H1 (cell line): ENCODE measurements around the gene KSR2. TPM values are rescaled to one million over a fixed set of nuclear protein-coding genes. Genes with fewer than 3 reads are reported as not detected.

ENCODE experiments used
- CTCF ChIA-PET: fragments of 300-600 bp; sonication (Branson Sonifier 250); formaldehyde crosslinking; loops from one replicate; lab custom pipeline; 2021; ENCODE audit not compliant: partially characterized antibody; lab: Charles Lee
- POLR2A ChIA-PET: fragments of 300-600 bp; sonication (Branson Sonifier 250); formaldehyde crosslinking; loops from one replicate; lab custom pipeline; 2021; ENCODE audit warnings: inconsistent platforms; ENCODE audit not compliant: partially characterized antibody; lab: Charles Lee
- DNase-seq, 2 experiments: peaks; one replicate each; pipeline versions ENCODE4 v3.0.0 to v3.0.0-alpha.2; 2010 to 2022; ENCODE audit warnings: low spot score in 2 of 2, low read depth in 1 of 2, mixed read lengths in 1 of 2
- FAIRE-seq: peaks from 2 replicates; lab custom pipeline; 2011; peaks lifted over from hg19 to GRCh38; lab: Jason Lieb, UNC
- H2AFZ ChIP-seq: 2 replicates; pipeline ENCODE4 v1.8.1; 2012; ENCODE audit warnings: low read length, inconsistent platforms
- H2AK5ac ChIP-seq: 2 replicates; pipeline ENCODE4 v1.6.1; 2013; ENCODE audit warnings: low read depth, low read length
- H2BK120ac ChIP-seq: replicated peaks from 2 replicates; pipeline ENCODE3; 2013; ENCODE audit warnings: low read depth, low read length, inconsistent platforms
- H2BK12ac ChIP-seq: 2 replicates; pipeline ENCODE4 v1.6.1; 2013; ENCODE audit warnings: low read depth, low read length
- H2BK15ac ChIP-seq: 2 replicates; pipeline ENCODE4 v1.6.1; 2013; ENCODE audit warnings: low read length
- H2BK20ac ChIP-seq: 2 replicates; pipeline ENCODE4 v1.6.1; 2013; ENCODE audit warnings: low read length
- H2BK5ac ChIP-seq: 2 replicates; pipeline ENCODE4 v1.6.1; 2013; ENCODE audit warnings: low read depth, low read length
- H3K14ac ChIP-seq: 2 replicates; pipeline ENCODE4 v1.6.1; 2013; ENCODE audit warnings: inconsistent platforms; ENCODE audit not compliant: insufficient read length
- H3K18ac ChIP-seq: 2 replicates; pipeline ENCODE4 v1.6.1; 2013; ENCODE audit warnings: low read length; ENCODE audit errors: extremely low read depth
- H3K23ac ChIP-seq: 2 replicates; pipeline ENCODE4 v1.6.1; 2013; ENCODE audit warnings: inconsistent platforms; ENCODE audit not compliant: insufficient read length
- H3K23me2 ChIP-seq: 2 replicates; pipeline ENCODE4 v1.6.1; 2013; ENCODE audit warnings: low read depth, low read length
- H3K27ac ChIP-seq: 2 replicates; pipeline ENCODE4 v1.6.1; 2011; ENCODE audit warnings: low read depth, low read length, inconsistent platforms
- H3K27me3 ChIP-seq, 4 experiments: replicated peaks in 1 of 4; 1 replicate in 1 of 4; 2 replicates in 3 of 4; pipeline versions ENCODE4 v1.6.1 to v1.8.1; 2011 to 2013; ENCODE audit warnings: low read length in 3 of 4, mild to moderate bottlenecking in 3 of 4, inconsistent platforms in 2 of 4, mixed read lengths in 2 of 4, moderate library complexity in 1 of 4; ENCODE audit not compliant: control insufficient read depth in 3 of 4, insufficient read depth in 3 of 4; ENCODE audit errors: extremely low read depth in 1 of 4
- H3K36me3 ChIP-seq, 4 experiments: 2 replicates each; pipeline versions ENCODE4 v1.6.1 to v1.8.1; 2011 to 2013; ENCODE audit warnings: mild to moderate bottlenecking in 4 of 4, low read length in 3 of 4, moderate library complexity in 2 of 4, control low read depth in 1 of 4, inconsistent platforms in 1 of 4; ENCODE audit not compliant: insufficient read depth in 4 of 4, control insufficient read depth in 2 of 4
- H3K4ac ChIP-seq: replicated peaks from 2 replicates; pipeline ENCODE3; 2013; ENCODE audit warnings: low read length, low read depth, mixed read lengths, inconsistent platforms; ENCODE audit not compliant: insufficient read length
- H3K4me1 ChIP-seq, 4 experiments: replicated peaks in 1 of 4; 1 replicate in 1 of 4; 2 replicates in 3 of 4; pipeline versions ENCODE4 v1.6.1 to v1.8.1; 2011 to 2013; ENCODE audit warnings: low read length in 3 of 4, inconsistent platforms in 2 of 4, mixed read lengths in 1 of 4; ENCODE audit not compliant: insufficient read depth in 4 of 4, control insufficient read depth in 3 of 4
- H3K4me2 ChIP-seq, 2 experiments: 2 replicates each; pipeline versions ENCODE4 v1.6.1 to v1.8.1; 2011 to 2013; ENCODE audit warnings: low read depth in 2 of 2, low read length in 2 of 2, control low read depth in 1 of 2, inconsistent platforms in 1 of 2, mild to moderate bottlenecking in 1 of 2; ENCODE audit not compliant: insufficient read depth in 1 of 2
- H3K4me3 ChIP-seq, 4 experiments: fragments of 200-600, 300-600 bp in 1 of 4; sonication (generic), shearing (Covaris generic), sonication (Bioruptor Twin) in 1 of 4; 2 replicates each; pipeline versions ENCODE4 v1.5.1 to v1.8.1; 2011 to 2016; ENCODE audit warnings: low read length in 4 of 4, low read depth in 3 of 4, control low read depth in 2 of 4, inconsistent platforms in 2 of 4, mild to moderate bottlenecking in 2 of 4, mixed read lengths in 1 of 4, moderate library complexity in 1 of 4; ENCODE audit not compliant: insufficient read depth in 2 of 4; ENCODE audit errors: extremely low read depth in 1 of 4
- H3K56ac ChIP-seq: replicated peaks from 2 replicates; pipeline ENCODE3; 2013; ENCODE audit warnings: low read depth, mild to moderate bottlenecking, mixed read lengths, low read length, inconsistent platforms; ENCODE audit not compliant: insufficient read length
- H3K79me1 ChIP-seq: 2 replicates; pipeline ENCODE4 v1.6.1; 2013; ENCODE audit warnings: low read depth, low read length, control low read depth
- H3K79me2 ChIP-seq, 2 experiments: 2 replicates each; pipeline versions ENCODE4 v1.6.1 to v1.8.1; 2012 to 2013; ENCODE audit warnings: low read length in 2 of 2, mild to moderate bottlenecking in 2 of 2, inconsistent platforms in 1 of 2; ENCODE audit not compliant: insufficient read depth in 2 of 2, control insufficient read depth in 1 of 2
- H3K9ac ChIP-seq, 4 experiments: replicated peaks in 1 of 4; 1 replicate in 1 of 4; 2 replicates in 3 of 4; pipeline versions ENCODE4 v1.6.1 to v1.8.1; 2011 to 2013; ENCODE audit warnings: low read depth in 3 of 4, low read length in 3 of 4, control low read depth in 2 of 4, mild to moderate bottlenecking in 2 of 4, moderate library complexity in 2 of 4, inconsistent platforms in 1 of 4; ENCODE audit errors: extremely low read depth in 1 of 4
- H3K9me3 ChIP-seq, 2 experiments: 2 replicates each; pipeline versions ENCODE4 v1.6.1 to v1.8.1; 2012 to 2013; ENCODE audit warnings: mild to moderate bottlenecking in 2 of 2, moderate library complexity in 2 of 2, control low read depth in 1 of 2, inconsistent platforms in 1 of 2, low read depth in 1 of 2, low read length in 1 of 2, mixed read lengths in 1 of 2; ENCODE audit not compliant: insufficient read depth in 2 of 2
- H4K20me1 ChIP-seq, 2 experiments: replicated peaks in 1 of 2; 2 replicates each; pipeline versions ENCODE3 to v1.8.1; 2011 to 2013; ENCODE audit warnings: inconsistent platforms in 2 of 2, low read length in 2 of 2, mild to moderate bottlenecking in 1 of 2; ENCODE audit not compliant: insufficient read depth in 2 of 2, control insufficient read depth in 1 of 2
- H4K5ac ChIP-seq: 2 replicates; pipeline ENCODE4 v1.6.1; 2013; ENCODE audit warnings: low read length, low read depth, mixed read lengths, inconsistent platforms; ENCODE audit not compliant: insufficient read length
- H4K8ac ChIP-seq: 2 replicates; pipeline ENCODE4 v1.8.0; 2013; ENCODE audit warnings: mild to moderate bottlenecking, moderate library complexity, low read length, inconsistent platforms; ENCODE audit not compliant: insufficient read depth; ENCODE audit errors: extremely low read depth
- H4K91ac ChIP-seq: replicated peaks from 2 replicates; pipeline ENCODE3; 2013; ENCODE audit warnings: low read length, mixed read lengths, inconsistent platforms; ENCODE audit not compliant: insufficient read length
- ASH2L ChIP-seq: fragments of 200-600, 300-600 bp; sonication (generic); IDR thresholded peaks from one replicate; pipeline ENCODE4 v1.7.1; 2017; ENCODE audit warnings: low read length
- EGR1 ChIP-seq: IDR thresholded peaks from 2 replicates; pipeline ENCODE4 v1.6.1; 2011; ENCODE audit warnings: low read depth, low read length, borderline replicate concordance
- HDAC2 ChIP-seq, 2 experiments: fragments of 300-600 bp in 1 of 2; sonication (generic) in 1 of 2; IDR thresholded peaks; 2 replicates each; pipeline ENCODE4 v1.6.1; 2011 to 2012; ENCODE audit warnings: low read depth in 2 of 2, low read length in 2 of 2, mild to moderate bottlenecking in 2 of 2, moderate library complexity in 2 of 2, borderline replicate concordance in 1 of 2, inconsistent platforms in 1 of 2
- RBBP5 ChIP-seq: IDR thresholded peaks from 2 replicates; pipeline ENCODE4 v1.7.1; 2012; ENCODE audit warnings: low read depth, mild to moderate bottlenecking, inconsistent platforms, low read length, moderate library complexity, borderline replicate concordance
- SAP30 ChIP-seq: fragments of 300-600 bp; sonication (generic); IDR thresholded peaks from 2 replicates; pipeline ENCODE4 v1.7.1; 2012; ENCODE audit warnings: low read length, moderate library complexity, mild to moderate bottlenecking, inconsistent platforms; ENCODE audit not compliant: insufficient read depth, insufficient replicate concordance
- SUZ12 ChIP-seq: fragments of 200-600 bp; sonication (generic); IDR thresholded peaks from 2 replicates; pipeline ENCODE4 v1.6.1; 2012; ENCODE audit warnings: mild to moderate bottlenecking, inconsistent platforms, low read length, moderate library complexity, mixed read lengths
- TAF1 ChIP-seq: IDR thresholded peaks from 2 replicates; pipeline ENCODE4 v1.6.1; 2011; ENCODE audit warnings: mild to moderate bottlenecking, low read depth, low read length
- TAF7 ChIP-seq: optimal IDR thresholded peaks from 2 replicates; pipeline ENCODE3; 2011; ENCODE audit warnings: low read depth, mild to moderate bottlenecking, inconsistent platforms, low read length, moderate library complexity, borderline replicate concordance
- TEAD4 ChIP-seq: IDR thresholded peaks from 2 replicates; pipeline ENCODE4 v1.6.1; 2012; ENCODE audit warnings: low read depth, low read length, inconsistent platforms, mixed read lengths
- WGBS, 2 experiments: shearing (Covaris generic) in 1 of 2; methylation state at CpG; one replicate each; pipeline versions ENCODE4 v1.1.6 to v1.1.7; 2013 to 2015; ENCODE audit warnings: low lambda C conversion rate in 2 of 2, mixed read lengths in 2 of 2, inconsistent platforms in 1 of 2, low coverage in 1 of 2, missing lambda C conversion rate in 1 of 2; ENCODE audit not compliant: insufficient replicate concordance in 2 of 2, insufficient coverage in 1 of 2, insufficient read length in 1 of 2; ENCODE audit errors: extremely low coverage in 1 of 2, missing lambda C conversion rate in 1 of 2; 5-methylcytosine and 5-hydroxymethylcytosine counted together
- polyA plus RNA-seq, 7 experiments: library from polyadenylated mRNA; depleted of rRNA in 3 of 7; stranded (reverse) in 5 of 7; unstranded in 2 of 7; fragments of >200 nt in 5 of 7; fragments of 200-250 nt in 2 of 7; gene quantifications; 1 replicate in 5 of 7; 2 replicates in 1 of 7; 4 replicates in 1 of 7; pipeline versions ENCODE4 v1.2.1 to v1.2.3, GENCODE V29; 2011 to 2013; ENCODE audit warnings: missing spikeins in 2 of 7, mixed read lengths in 2 of 7
- total RNA-seq: library from RNA; stranded (reverse); fragmentation: NEBNext Ultra II Directional; extraction: Animal tissue kit (Norgen Biotek cat#: 25700); gene quantifications from 2 replicates; pipeline ENCODE4 v1.2.1, GENCODE V29; 2021
- TF ChIP-seq, protein P1 (sequence below): IDR thresholded peaks from 2 replicates; pipeline ENCODE4 v1.6.1; 2012; ENCODE audit warnings: low read length, inconsistent platforms

KSR2 gene
- total and polyA plus RNA-seq, 2 of the 8 experiments (the other 6 are each of a cell fraction or from before 2014, with no cell fraction given): 0.74 to 2.2 TPM

- H3K4me2 ChIP-seq: no peak overlapping the region
- no peaks in the 10 kb centered on the region for H3K23me2 ChIP-seq
- no peaks in the 10 kb centered on the region for H3K36me3 ChIP-seq
- H3K79me1 ChIP-seq: no peaks in the 10 kb centered on the region
- no peaks in the 10 kb centered on the region for H3K79me2 ChIP-seq
- no peak overlapping the region for H3K23ac ChIP-seq
- no peak overlapping the region for H2BK15ac ChIP-seq
- H3K14ac ChIP-seq: no peak overlapping the region
- ChIA-PET POLR2A (interaction anchor here (0.7 kb wide), 1 partner anchor 17 kb away, joined by 3 read pairs; no protein-coding TSS in a partner anchor), CTCF (interaction anchor here (1.2 to 1.4 kb wide), 2 partner anchors 97 to 112 kb away, joined by 3 to 4 read pairs; no protein-coding TSS in a partner anchor)
- no peak overlapping the region for H2BK12ac ChIP-seq
- no peaks in the 10 kb centered on the region for H3K4me1 ChIP-seq
- no peak for DNase-seq
- H2BK5ac ChIP-seq: no peak overlapping the region
- no peak overlapping the region for H3K4ac ChIP-seq
- FAIRE-seq: no peak
- no peak overlapping the region for H2BK120ac ChIP-seq
- H3K9me3 ChIP-seq: no peaks in the 10 kb centered on the region
- WGBS, 2 experiments: 85% methylated on average over 4 of the region's 4 CpGs; no CpG with 5 or more reads in 1 of the 2 experiments
- H4K8ac ChIP-seq: no peak overlapping the region
- H2AFZ ChIP-seq: no peak overlapping the region
- H3K4me3 ChIP-seq: no peak overlapping the region
- no peak overlapping the region for H3K9ac ChIP-seq
- H4K20me1 ChIP-seq: no peaks in the 10 kb centered on the region
- no peak overlapping the region for H2AK5ac ChIP-seq
- no peak overlapping the region for H4K91ac ChIP-seq
- no peaks in the 10 kb centered on the region for H3K27me3 ChIP-seq
- H3K27ac ChIP-seq: no peak overlapping the region
- H2BK20ac ChIP-seq: no peak overlapping the region
- H3K56ac ChIP-seq: no peak overlapping the region
- H4K5ac ChIP-seq: no peak overlapping the region
- no peak overlapping the region for H3K18ac ChIP-seq
- TF ChIP-seq, protein P1, sequence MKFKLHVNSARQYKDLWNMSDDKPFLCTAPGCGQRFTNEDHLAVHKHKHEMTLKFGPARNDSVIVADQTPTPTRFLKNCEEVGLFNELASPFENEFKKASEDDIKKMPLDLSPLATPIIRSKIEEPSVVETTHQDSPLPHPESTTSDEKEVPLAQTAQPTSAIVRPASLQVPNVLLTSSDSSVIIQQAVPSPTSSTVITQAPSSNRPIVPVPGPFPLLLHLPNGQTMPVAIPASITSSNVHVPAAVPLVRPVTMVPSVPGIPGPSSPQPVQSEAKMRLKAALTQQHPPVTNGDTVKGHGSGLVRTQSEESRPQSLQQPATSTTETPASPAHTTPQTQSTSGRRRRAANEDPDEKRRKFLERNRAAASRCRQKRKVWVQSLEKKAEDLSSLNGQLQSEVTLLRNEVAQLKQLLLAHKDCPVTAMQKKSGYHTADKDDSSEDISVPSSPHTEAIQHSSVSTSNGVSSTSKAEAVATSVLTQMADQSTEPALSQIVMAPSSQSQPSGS: no peak
- no peak for TF ChIP-seq SAP30
- no peak for TF ChIP-seq RBBP5
- no peak for TF ChIP-seq TAF1
- TF ChIP-seq TEAD4: no peak
- TF ChIP-seq ASH2L: no peak
- no peak for TF ChIP-seq EGR1
- no peak for TF ChIP-seq SUZ12
- no peak for TF ChIP-seq TAF7
- no peak for TF ChIP-seq HDAC2 (IDR thresholded peaks at IDR 0.05; ENCODE audit: borderline replicate concordance in 1 of 2, low read depth in 2 of 2, low read length in 2 of 2)
Measured at GRCh38 chr12:117986705-117987469, 18.1 kb upstream of the KSR2 start.
